NCI-H2029 treated with DMSO at 0.1 percent for 48 hours (cell line): Measurements from ENCODE around the gene GPRC5C.
"Not testable (repeated sequence)": the region's sequence is repeated elsewhere in the genome, so short reads cannot be mapped to it uniquely, and the experiment has no call there.

Experiments used
- DNase-seq: peaks from one replicate; lab custom pipeline; 2025; lab: John Stamatoyannopoulos, UW

The GPRC5C gene

GRCh38 chr17:74474043-74474792, 42.3 kb downstream of the GPRC5C start:
- DNase-seq, result no peak

GRCh38 chr17:74475189-74475588, 43.3 kb downstream of the GPRC5C start:
- DNase-seq, result no peak

GRCh38 chr17:74477411-74477810, 45.5 kb downstream of the GPRC5C start:
- DNase-seq, result no peak

GRCh38 chr17:74478420-74479100, 46.7 kb downstream of the GPRC5C start:
- DNase-seq, result no peak

- no peak for DNase-seq
Measured at GRCh38 chr17:74480290-74480689, 48.4 kb downstream of the GPRC5C start.

- no peak for DNase-seq
Measured at GRCh38 chr17:74481621-74482020, 49.7 kb downstream of the GPRC5C start.

- DNase-seq, result no peak
Measured at GRCh38 chr17:74484066-74484465, 52.2 kb downstream of the GPRC5C start.

- DNase-seq, result no peak
Measured at GRCh38 chr17:74485022-74485743, 53.3 kb downstream of the GPRC5C start.

GRCh38 chr17:74485841-74486240, 54.0 kb downstream of the GPRC5C start:
- DNase-seq, result no peak

GRCh38 chr17:74488276-74488675, 56.4 kb downstream of the GPRC5C start:
- DNase-seq, result not testable (repeated sequence)

- no peak for DNase-seq
Measured at GRCh38 chr17:74490716-74491115, 58.8 kb downstream of the GPRC5C start.

GRCh38 chr17:74491626-74492025, 59.7 kb downstream of the GPRC5C start:
- DNase-seq, result no peak

- peak; percentile 3 for DNase-seq
Measured at GRCh38 chr17:74493331-74493833, 61.5 kb downstream of the GPRC5C start.
